Ishikawa (cell line): ENCODE results near the gene SIDT2.

ENCODE experiments used
- CEBPB ChIP-seq: IDR thresholded peaks from 2 replicates; pipeline ENCODE4 v1.6.1; 2012
- EGR1 ChIP-seq: IDR thresholded peaks from 2 replicates; pipeline ENCODE4 v1.6.1; 2012
- EP300 ChIP-seq: IDR thresholded peaks from 2 replicates; pipeline ENCODE4 v1.6.1; 2012; ENCODE audit warnings: borderline replicate concordance
- FOXM1 ChIP-seq: IDR thresholded peaks from 2 replicates; pipeline ENCODE4 v1.6.1; 2012; ENCODE audit warnings: low read depth, borderline replicate concordance
- MAX ChIP-seq: IDR thresholded peaks from 2 replicates; pipeline ENCODE4 v1.6.1; 2012
- RAD21 ChIP-seq: IDR thresholded peaks from 2 replicates; pipeline ENCODE4 v1.6.1; 2012; ENCODE audit warnings: low read depth
- REST ChIP-seq: IDR thresholded peaks from 2 replicates; pipeline ENCODE4 v1.6.1; 2012; ENCODE audit warnings: low read depth, mild to moderate bottlenecking
- TAF1 ChIP-seq: IDR thresholded peaks from 2 replicates; pipeline ENCODE4 v1.6.1; 2012; ENCODE audit warnings: low read depth, mild to moderate bottlenecking
- TCF12 ChIP-seq: IDR thresholded peaks from 2 replicates; pipeline ENCODE4 v1.6.1; 2012; ENCODE audit warnings: low read depth
- TEAD4 ChIP-seq: IDR thresholded peaks from 2 replicates; pipeline ENCODE4 v1.6.1; 2012
- USF1 ChIP-seq: IDR thresholded peaks from 2 replicates; pipeline ENCODE4 v1.6.1; 2012
- YY1 ChIP-seq: IDR thresholded peaks from 2 replicates; pipeline ENCODE4 v1.6.1; 2012; ENCODE audit warnings: low read depth

Gene SIDT2

GRCh38 chr11:117188620-117189081 lies 10.1 kb downstream of the SIDT2 start:
- TF ChIP-seq USF1 (no peak), RAD21 (no peak), YY1 (no peak), TCF12 (no peak), CEBPB (no peak)

GRCh38 chr11:117189191-117189940 lies 10.8 kb downstream of the SIDT2 start:
- TF ChIP-seq TAF1 = no peak
- no peak for TF ChIP-seq EGR1
- TF ChIP-seq REST = no peak
- no peak for TF ChIP-seq FOXM1
- TF ChIP-seq RAD21 = no peak
- TF ChIP-seq CEBPB = no peak

- TF ChIP-seq EP300 (no peak), TEAD4 (no peak), MAX (no peak), REST (no peak), CEBPB (no peak), RAD21 (no peak), TCF12 (no peak)
These were observed 11.5 kb downstream of the SIDT2 start for GRCh38 chr11:117189941-117190544.

- no peak for TF ChIP-seq USF1
- TF ChIP-seq TCF12 = no peak
- TF ChIP-seq REST = no peak
- no peak for TF ChIP-seq CEBPB
These were observed 13.3 kb downstream of the SIDT2 start for GRCh38 chr11:117191680-117192400.

- no peak for TF ChIP-seq EGR1
- TF ChIP-seq CEBPB = no peak
These were observed 13.9 kb downstream of the SIDT2 start for GRCh38 chr11:117192401-117192875.
